CD14-positive monocyte (primary cell): ENCODE results near the gene RABL3. TPM values are rescaled to one million over a fixed set of nuclear protein-coding genes. Genes with fewer than 3 reads are reported as not detected.

Experiments
- DNase-seq, 3 donors: peaks; one replicate each; pipeline ENCODE4 v3.0.0-alpha.2; 2011 to 2022
- H2AFZ ChIP-seq: 2 replicates; pipeline ENCODE4 v1.6.0; 2012; ENCODE audit warnings: mild to moderate bottlenecking, low read depth, low read length, inconsistent platforms; ENCODE audit not compliant: insufficient read depth, poor library complexity, severe bottlenecking
- H3K27ac ChIP-seq, 2 donors: 1 replicate in 1 of 2; 2 replicates in 1 of 2; pipeline ENCODE4 v1.5.1; 2012 to 2013; ENCODE audit warnings: low read length in 2 of 2, control low read depth in 1 of 2, inconsistent platforms in 1 of 2, low read depth in 1 of 2, mild to moderate bottlenecking in 1 of 2
- H3K27me3 ChIP-seq, 2 donors: one replicate each; pipeline versions ENCODE4 v1.6.0 to v1.6.1; 2011 to 2013; ENCODE audit warnings: low read length in 2 of 2; ENCODE audit not compliant: control insufficient read depth in 2 of 2, insufficient read depth in 2 of 2
- H3K36me3 ChIP-seq, 2 donors: replicated peaks in 1 of 2; 1 replicate in 1 of 2; 2 replicates in 1 of 2; pipeline versions ENCODE4 v1.5.1 to v1.6.1; 2012 to 2013; ENCODE audit warnings: low read length in 2 of 2, control low read depth in 1 of 2, inconsistent platforms in 1 of 2, mild to moderate bottlenecking in 1 of 2; ENCODE audit not compliant: insufficient read depth in 2 of 2, control insufficient read depth in 1 of 2
- H3K4me1 ChIP-seq, 2 donors: 1 replicate in 1 of 2; 2 replicates in 1 of 2; pipeline versions ENCODE4 v1.5.1 to v1.6.1; 2012 to 2013; ENCODE audit warnings: low read length in 2 of 2, control low read depth in 1 of 2, inconsistent platforms in 1 of 2, mild to moderate bottlenecking in 1 of 2, moderate library complexity in 1 of 2; ENCODE audit not compliant: insufficient read depth in 2 of 2, control insufficient read depth in 1 of 2
- H3K4me2 ChIP-seq: replicated peaks from 2 replicates; pipeline ENCODE3; 2012; ENCODE audit warnings: low read length, moderate library complexity, mild to moderate bottlenecking; ENCODE audit not compliant: poor library complexity, severe bottlenecking; ENCODE audit errors: extremely low read depth
- H3K4me3 ChIP-seq, 3 experiments: fragments of 200-600 bp in 1 of 3; sonication (generic) in 1 of 3; replicated peaks in 1 of 3; 1 replicate in 2 of 3; 2 replicates in 1 of 3; pipeline ENCODE4 v1.5.1; 2011 to 2013; ENCODE audit warnings: low read length in 3 of 3, mild to moderate bottlenecking in 3 of 3, control low read depth in 2 of 3, low read depth in 2 of 3, inconsistent platforms in 1 of 3, moderate library complexity in 1 of 3
- H3K79me2 ChIP-seq: 2 replicates; pipeline ENCODE4 v1.6.0; 2012; ENCODE audit warnings: mild to moderate bottlenecking, control low read depth, inconsistent platforms, low read length, moderate library complexity; ENCODE audit not compliant: insufficient read depth
- H3K9ac ChIP-seq: 2 replicates; pipeline ENCODE4 v1.6.0; 2017; ENCODE audit warnings: low read length, mild to moderate bottlenecking; ENCODE audit not compliant: insufficient read depth, poor library complexity, severe bottlenecking
- H3K9me3 ChIP-seq, 2 donors: replicated peaks in 1 of 2; 1 replicate in 1 of 2; 2 replicates in 1 of 2; pipeline versions ENCODE4 v1.5.1 to v1.6.1; 2012 to 2013; ENCODE audit warnings: low read length in 2 of 2, control low read depth in 1 of 2; ENCODE audit not compliant: control insufficient read depth in 1 of 2, insufficient read depth in 1 of 2
- H4K20me1 ChIP-seq: 2 replicates; pipeline ENCODE4 v1.6.0; 2012; ENCODE audit warnings: mild to moderate bottlenecking, low read length, control low read depth, moderate library complexity; ENCODE audit not compliant: insufficient read depth
- H3K27ac Mint-ChIP-seq, 7 donors: one replicate each; pipeline ENCODE4 v1.8.0; 2020; ENCODE audit warnings: mild to moderate bottlenecking in 7 of 7, mixed read lengths in 7 of 7, moderate library complexity in 6 of 7, inconsistent platforms in 2 of 7
- H3K27me3 Mint-ChIP-seq, 3 donors: one replicate each; pipeline ENCODE4 v1.8.0; 2021 to 2022; ENCODE audit warnings: low read depth in 3 of 3, mild to moderate bottlenecking in 3 of 3, mixed read lengths in 3 of 3, moderate library complexity in 3 of 3, inconsistent platforms in 1 of 3
- H3K36me3 Mint-ChIP-seq, 2 donors: one replicate each; pipeline ENCODE4 v1.8.0; 2020; ENCODE audit warnings: mixed read lengths in 2 of 2, inconsistent platforms in 1 of 2, mild to moderate bottlenecking in 1 of 2
- H3K4me1 Mint-ChIP-seq: one replicate; pipeline ENCODE4 v1.8.0; 2020; ENCODE audit warnings: mild to moderate bottlenecking, mixed read lengths
- H3K4me3 Mint-ChIP-seq, 2 donors: one replicate each; pipeline ENCODE4 v1.8.0; 2020; ENCODE audit warnings: mild to moderate bottlenecking in 2 of 2, mixed read lengths in 2 of 2, moderate library complexity in 1 of 2
- H3K9me3 Mint-ChIP-seq, 7 donors: one replicate each; pipeline ENCODE4 v1.8.0; 2020 to 2022; ENCODE audit warnings: mixed read lengths in 7 of 7, mild to moderate bottlenecking in 6 of 7, moderate library complexity in 6 of 7, inconsistent platforms in 2 of 7
- CTCF ChIP-seq: fragments of 200-600 bp; IDR thresholded peaks from one replicate; pipeline ENCODE4 v1.8.0; 2022; ENCODE audit warnings: antibody characterized with exemption, mild to moderate bottlenecking
- WGBS: methylation state at CpG from one replicate; pipeline ENCODE4 v1.1.5; 2013; ENCODE audit warnings: missing lambda C conversion rate; ENCODE audit not compliant: insufficient coverage; 5-methylcytosine and 5-hydroxymethylcytosine counted together
- intact Hi-C, 2 donors: fragments of 100-400 bp; cut with micrococcal nuclease; formaldehyde crosslinking; loops; one replicate each; pipeline versions ENCODE4 v1.15.0 to v1.15.1; 2023
- polyA plus RNA-seq, 3 donors: library from polyadenylated mRNA; depleted of rRNA in 1 of 3; unstranded in 2 of 3; stranded (reverse) in 1 of 3; fragments of 300-500 nt in 2 of 3; fragments of >200 nt in 1 of 3; fragmentation: Illumina TruSeq in 2 of 3; gene quantifications; 1 replicate in 2 of 3; 2 replicates in 1 of 3; pipeline ENCODE4 v1.2.3, GENCODE V29; 2012 to 2021

The RABL3 gene
- polyA plus RNA-seq, 3 donors = 2.0 to 14.9 (median 11.5) TPM

- peaks cover 0 to 3% (median 2%) of the 10 kb centered on the region in 7 donors for H3K9me3 Mint-ChIP-seq
- Histone ChIP-seq H3K4me2 (no peak overlapping the region), H3K4me3 (no peak overlapping the region), H3K9me3 (no peaks in the 10 kb centered on the region), H3K27me3 (no peaks in the 10 kb centered on the region), H3K4me1 (peaks cover 8 to 15% of the 10 kb centered on the region in 2 donors), H3K79me2 (peaks cover 56% of the 10 kb centered on the region), H3K27ac (peak overlapping the region in 1 of 2 donors; percentile 43), H3K9ac (no peak overlapping the region), H3K36me3 (peaks cover 11 to 24% of the 10 kb centered on the region in 2 donors), H4K20me1 (no peaks in the 10 kb centered on the region), H2AFZ (no peak overlapping the region)
- no CpG with 5 or more reads among the region's 2 CpGs for WGBS
- H3K27me3 Mint-ChIP-seq = no peaks in the 10 kb centered on the region
- peak overlapping the region in 2 of 7 donors; percentile 43 to 78 for H3K27ac Mint-ChIP-seq
- peaks cover 21 to 24% of the 10 kb centered on the region in 2 donors for H3K36me3 Mint-ChIP-seq
- peaks cover 32% of the 10 kb centered on the region for H3K4me1 Mint-ChIP-seq
- no peak overlapping the region for H3K4me3 Mint-ChIP-seq
- no peak for TF ChIP-seq CTCF
- no peak for DNase-seq
- intact Hi-C loops = no loop called here
Measured at GRCh38 chr3:120756061-120756460, 13.7 kb upstream of the RABL3 start.

- Mint-ChIP-seq H3K27ac (peak overlapping the region; percentile 45 to 86 (median 57)), H3K4me3 (no peak overlapping the region), H3K27me3 (no peaks in the 10 kb centered on the region), H3K4me1 (peaks cover 30% of the 10 kb centered on the region), H3K9me3 (peaks cover 0 to 3% (median 2%) of the 10 kb centered on the region in 7 donors), H3K36me3 (peaks cover 28 to 31% of the 10 kb centered on the region in 2 donors)
- Histone ChIP-seq H4K20me1 (no peaks in the 10 kb centered on the region), H3K27me3 (no peaks in the 10 kb centered on the region), H3K79me2 (peaks cover 72% of the 10 kb centered on the region), H3K9ac (peak overlapping the region; percentile 35), H3K4me1 (peaks cover 8 to 15% of the 10 kb centered on the region in 2 donors), H3K4me3 (no peak overlapping the region), H3K4me2 (peak overlapping the region; percentile 16), H3K9me3 (no peaks in the 10 kb centered on the region), H3K27ac (peak overlapping the region in 1 of 2 donors; percentile 70), H3K36me3 (peaks cover 16 to 32% of the 10 kb centered on the region in 2 donors), H2AFZ (no peak overlapping the region)
- intact Hi-C loops = no loop called here
- no peak for DNase-seq
- TF ChIP-seq CTCF = no peak
Measured at GRCh38 chr3:120753810-120754209, 11.5 kb upstream of the RABL3 start.
